T-cell (primary cell): Measurements from ENCODE around the gene ACSS2. TPM values are rescaled to one million over a fixed set of nuclear protein-coding genes. Genes with fewer than 3 reads are reported as not detected.

Experiments
- ATAC-seq, 4 experiments: fragments of 200-7000 bp in 3 of 4; fragments of 150-1000 bp in 1 of 4; cut with Tn5 transposase; replicated peaks in 1 of 4; 1 replicate in 3 of 4; 2 replicates in 1 of 4; pipeline ENCODE4 v1.10.0; 2021; ENCODE audit warnings: moderate library complexity in 3 of 4, mild to moderate bottlenecking in 2 of 4, moderate number of reproducible peaks in 1 of 4
- CTCF ChIA-PET, 2 donors: fragments of 300-600 bp; sonication (Branson Sonifier 250); formaldehyde crosslinking; loops; one replicate each; lab custom pipeline; 2022; ENCODE audit warnings: antibody characterized with exemption in 2 of 2; lab: Charles Lee
- POLR2A ChIA-PET, 2 donors: fragments of 300-600 bp; sonication (Branson Sonifier 250); formaldehyde crosslinking; loops; one replicate each; lab custom pipeline; 2022; ENCODE audit warnings: antibody characterized with exemption in 2 of 2; lab: Charles Lee
- DNase-seq, 35 experiments: peaks; one replicate each; pipeline versions ENCODE4 v3.0.0 to v3.0.0-alpha.2; 2013 to 2023
- H3K27ac ChIP-seq: one replicate; pipeline ENCODE4 v1.5.1; 2013; ENCODE audit warnings: low read length
- H3K27me3 ChIP-seq, 2 experiments: replicated peaks in 1 of 2; 1 replicate in 1 of 2; 2 replicates in 1 of 2; pipeline versions ENCODE4 v1.6.1 to v1.7.0; 2013; ENCODE audit warnings: low read length in 1 of 2, mixed read lengths in 1 of 2; ENCODE audit not compliant: control insufficient read depth in 2 of 2, insufficient read depth in 2 of 2; ENCODE audit errors: extremely low read depth in 1 of 2
- H3K36me3 ChIP-seq, 2 donors: 1 replicate in 1 of 2; 2 replicates in 1 of 2; pipeline versions ENCODE4 v1.6.1 to v1.7.0; 2013; ENCODE audit warnings: low read length in 1 of 2; ENCODE audit not compliant: control insufficient read depth in 2 of 2, insufficient read depth in 1 of 2; ENCODE audit errors: extremely low read depth in 1 of 2
- H3K4me1 ChIP-seq, 2 experiments: 1 replicate in 1 of 2; 2 replicates in 1 of 2; pipeline versions ENCODE4 v1.6.1 to v1.7.0; 2013; ENCODE audit warnings: low read length in 2 of 2, mixed read lengths in 1 of 2; ENCODE audit not compliant: insufficient read depth in 2 of 2, control insufficient read depth in 1 of 2; ENCODE audit errors: extremely low read depth in 1 of 2
- H3K4me3 ChIP-seq, 2 donors: 1 replicate in 1 of 2; 2 replicates in 1 of 2; pipeline versions ENCODE4 v1.5.1 to v1.7.0; 2013; ENCODE audit warnings: mild to moderate bottlenecking in 2 of 2, low read length in 1 of 2, moderate library complexity in 1 of 2; ENCODE audit not compliant: control insufficient read depth in 1 of 2; ENCODE audit errors: extremely low read depth in 1 of 2
- H3K9me3 ChIP-seq: 2 replicates; pipeline ENCODE4 v1.7.0; 2013
- H3K27ac Mint-ChIP-seq, 2 donors: one replicate each; pipeline ENCODE4 v1.8.0; 2020 to 2021; ENCODE audit warnings: mild to moderate bottlenecking in 2 of 2, mixed read lengths in 2 of 2
- H3K27me3 Mint-ChIP-seq, 2 donors: one replicate each; pipeline ENCODE4 v1.8.0; 2021 to 2022; ENCODE audit warnings: mixed read lengths in 2 of 2
- H3K36me3 Mint-ChIP-seq: one replicate; pipeline ENCODE4 v1.8.0; 2021; ENCODE audit warnings: mixed read lengths
- H3K4me1 Mint-ChIP-seq, 3 donors: one replicate each; pipeline ENCODE4 v1.8.0; 2020 to 2022; ENCODE audit warnings: mixed read lengths in 3 of 3, mild to moderate bottlenecking in 1 of 3
- H3K4me3 Mint-ChIP-seq, 3 donors: one replicate each; pipeline ENCODE4 v1.8.0; 2020 to 2022; ENCODE audit warnings: mild to moderate bottlenecking in 3 of 3, mixed read lengths in 3 of 3, moderate library complexity in 3 of 3
- H3K9me3 Mint-ChIP-seq, 3 donors: one replicate each; pipeline ENCODE4 v1.8.0; 2020 to 2022; ENCODE audit warnings: mixed read lengths in 3 of 3
- WGBS: methylation state at CpG from one replicate; pipeline ENCODE4 v1.1.5; 2013; ENCODE audit warnings: missing lambda C conversion rate; ENCODE audit not compliant: insufficient coverage; 5-methylcytosine and 5-hydroxymethylcytosine counted together
- total RNA-seq, 35 experiments: library from RNA in 6 of 35; stranded (reverse) in 6 of 35; fragments of 120-200 nt in 1 of 35; gene quantifications; one replicate each; pipeline versions ENCODE4 v1.2.1 to v1.2.4 and lab custom pipeline; 2013 to 2026

Gene ACSS2
- total RNA-seq, 5 donors from 2014 or later (not counting 1 experiment from before 2014, with no cell fraction given) = 24.7 to 34.7 (median 27.7) TPM

DNA sequence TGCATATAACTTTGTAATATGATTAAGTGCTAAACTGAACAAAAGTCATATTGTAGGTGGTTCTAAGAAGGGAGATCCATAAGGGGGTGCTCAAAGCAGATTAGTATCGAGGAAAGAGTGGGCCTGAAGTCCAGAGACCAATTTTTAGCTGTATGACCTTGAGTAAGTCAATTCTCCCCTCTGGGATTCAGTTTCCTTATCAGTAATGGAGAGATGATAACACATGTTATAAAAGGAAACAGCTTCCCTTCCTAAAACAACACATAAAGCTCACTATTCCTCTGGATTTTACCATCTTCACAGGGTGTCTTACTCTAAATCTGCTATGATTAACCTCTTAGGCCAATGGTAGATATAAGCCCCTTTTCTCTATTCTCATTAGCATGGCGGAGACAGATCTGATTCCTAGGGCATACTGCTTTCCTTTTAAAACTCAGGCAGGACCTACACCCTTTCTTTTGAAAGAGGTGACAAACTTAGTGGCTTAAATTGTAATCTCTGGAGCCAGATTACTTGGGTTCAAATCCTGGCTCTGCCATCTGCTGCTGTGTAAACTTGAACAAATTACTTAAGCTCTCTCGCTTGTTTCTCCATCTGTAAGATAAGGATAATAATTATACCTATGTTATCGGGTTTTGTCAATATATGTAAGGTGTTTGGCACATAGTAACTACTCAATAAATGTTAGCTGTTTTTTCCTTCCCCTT is 39.5 kb downstream of the ACSS2 start:
- H3K27ac ChIP-seq = no peak overlapping the region
- ATAC-seq (no peak), DNase-seq (no peak)
- no peaks in the 10 kb centered on the region for H3K27me3 ChIP-seq
- no peak overlapping the region for H3K4me3 ChIP-seq
- H3K4me1 Mint-ChIP-seq = peaks cover 20 to 26% (median 23%) of the 10 kb centered on the region in 3 donors
- H3K27ac Mint-ChIP-seq = no peak overlapping the region
- H3K36me3 Mint-ChIP-seq = peaks cover 15% of the 10 kb centered on the region
- no CpG with 5 or more reads among the region's 4 CpGs for WGBS
- no peaks in the 10 kb centered on the region for H3K9me3 ChIP-seq
- ChIA-PET POLR2A (no interaction called here), CTCF (interaction anchor here in 1 of 2 donors (0.5 kb wide), 1 partner anchor 395 kb away, joined by 9 read pairs; no protein-coding TSS in a partner anchor)
- no peak overlapping the region for H3K4me3 Mint-ChIP-seq
- H3K9me3 Mint-ChIP-seq = no peaks in the 10 kb centered on the region
- H3K27me3 Mint-ChIP-seq = no peaks in the 10 kb centered on the region
- peaks cover 0 to 5% of the 10 kb centered on the region in 2 donors for H3K36me3 ChIP-seq
- H3K4me1 ChIP-seq = peaks cover 0 to 10% of the 10 kb centered on the region in 2 experiments

GRCh38 chr20:34916774-34917354 is 40.5 kb downstream of the ACSS2 start:
- Histone ChIP-seq H3K27ac (no peak overlapping the region), H3K4me3 (no peak overlapping the region), H3K4me1 (peaks cover 0 to 10% of the 10 kb centered on the region in 2 experiments), H3K27me3 (no peaks in the 10 kb centered on the region), H3K9me3 (no peaks in the 10 kb centered on the region), H3K36me3 (peaks cover 0 to 5% of the 10 kb centered on the region in 2 donors)
- Mint-ChIP-seq H3K27me3 (no peaks in the 10 kb centered on the region), H3K36me3 (peaks cover 16% of the 10 kb centered on the region), H3K4me3 (no peak overlapping the region), H3K9me3 (no peaks in the 10 kb centered on the region), H3K4me1 (peaks cover 20 to 26% (median 23%) of the 10 kb centered on the region in 3 donors), H3K27ac (no peak overlapping the region)
- DNase-seq (no peak), ATAC-seq (no peak)
- ChIA-PET CTCF (no interaction called here), POLR2A (no interaction called here)
- 100% methylated on average over 2 of the region's 2 CpGs for WGBS

- Histone ChIP-seq H3K27me3 (no peaks in the 10 kb centered on the region), H3K27ac (no peak overlapping the region), H3K4me1 (peaks cover 0 to 10% of the 10 kb centered on the region in 2 experiments), H3K4me3 (no peak overlapping the region), H3K9me3 (no peaks in the 10 kb centered on the region), H3K36me3 (peaks cover 2 to 5% of the 10 kb centered on the region in 2 donors)
- H3K4me1 Mint-ChIP-seq = peaks cover 20 to 26% (median 23%) of the 10 kb centered on the region in 3 donors
- DNase-seq (no peak), ATAC-seq (no peak)
- no peak overlapping the region for H3K4me3 Mint-ChIP-seq
- H3K9me3 Mint-ChIP-seq = no peaks in the 10 kb centered on the region
- ChIA-PET CTCF (no interaction called here), POLR2A (interaction anchor here in 1 of 2 donors (0.8 kb wide), 1 partner anchor 26 kb away, joined by 6 read pairs; no protein-coding TSS in a partner anchor)
- H3K27me3 Mint-ChIP-seq = no peaks in the 10 kb centered on the region
- H3K27ac Mint-ChIP-seq = no peak overlapping the region
- H3K36me3 Mint-ChIP-seq = peaks cover 20% of the 10 kb centered on the region
Measured at GRCh38 chr20:34920055-34920454, 43.6 kb downstream of the ACSS2 start.

GRCh38 chr20:34921436-34921835 is 45.0 kb downstream of the ACSS2 start:
- Histone ChIP-seq H3K27ac (no peak overlapping the region), H3K9me3 (no peaks in the 10 kb centered on the region), H3K27me3 (no peaks in the 10 kb centered on the region), H3K4me3 (no peak overlapping the region), H3K36me3 (peaks cover 8 to 12% of the 10 kb centered on the region in 2 donors), H3K4me1 (peaks cover 0 to 17% of the 10 kb centered on the region in 2 experiments)
- Mint-ChIP-seq H3K27me3 (no peaks in the 10 kb centered on the region), H3K36me3 (peaks cover 32% of the 10 kb centered on the region), H3K4me1 (peaks cover 22 to 31% (median 30%) of the 10 kb centered on the region in 3 donors), H3K9me3 (no peaks in the 10 kb centered on the region), H3K4me3 (no peak overlapping the region), H3K27ac (no peak overlapping the region)
- ATAC-seq (no peak), DNase-seq (no peak)
- CTCF ChIA-PET = no interaction called here
- POLR2A ChIA-PET = no interaction called here
- WGBS = no CpG with 5 or more reads among the region's 3 CpGs

- CTCF ChIA-PET = no interaction called here
Measured at GRCh38 chr20:34922654-34923381, 46.4 kb downstream of the ACSS2 start.

DNA sequence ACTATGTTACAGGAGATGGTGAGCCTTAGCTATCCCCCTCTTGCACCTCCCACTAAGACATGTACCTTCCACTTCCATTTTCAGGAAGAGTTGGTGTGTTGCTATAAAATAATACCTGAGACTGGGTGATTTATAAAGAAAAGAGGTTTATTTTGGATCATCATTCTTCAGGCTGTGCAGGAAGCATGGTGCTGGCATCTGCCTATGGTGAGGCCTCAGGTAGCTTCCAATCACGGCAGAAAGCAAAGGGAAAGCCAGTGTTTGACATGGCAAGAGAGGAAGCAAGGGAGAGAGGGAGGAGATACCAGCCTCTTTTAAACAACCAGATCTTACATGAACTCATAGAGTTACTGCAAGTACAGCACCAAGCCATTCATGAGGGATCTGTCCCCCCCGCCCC is 47.0 kb downstream of the ACSS2 start:
- Mint-ChIP-seq H3K27me3 (no peaks in the 10 kb centered on the region), H3K4me3 (no peak overlapping the region), H3K9me3 (no peaks in the 10 kb centered on the region), H3K27ac (no peak overlapping the region), H3K4me1 (peaks cover 8 to 17% (median 14%) of the 10 kb centered on the region in 3 donors), H3K36me3 (peaks cover 36% of the 10 kb centered on the region)
- H3K4me3 ChIP-seq = no peak overlapping the region
- DNase-seq = no peak
- peaks cover 2 to 11% of the 10 kb centered on the region in 2 experiments for H3K4me1 ChIP-seq
- H3K9me3 ChIP-seq = no peaks in the 10 kb centered on the region
- ATAC-seq = no peak
- ChIA-PET POLR2A (no interaction called here), CTCF (no interaction called here)
- no peak overlapping the region for H3K27ac ChIP-seq
- peaks cover 14 to 18% of the 10 kb centered on the region in 2 donors for H3K36me3 ChIP-seq
- H3K27me3 ChIP-seq = no peaks in the 10 kb centered on the region
- no CpG with 5 or more reads among the region's 2 CpGs for WGBS

More at GRCh38 chr20:34922654-34923381, 46.4 kb downstream of the ACSS2 start:
- no peak overlapping the region for H3K4me3 ChIP-seq
- ATAC-seq (no peak), DNase-seq (no peak)
- H3K36me3 ChIP-seq = peaks cover 12 to 14% of the 10 kb centered on the region in 2 donors
- H3K27ac Mint-ChIP-seq = no peak overlapping the region
- peaks cover 14 to 23% (median 20%) of the 10 kb centered on the region in 3 donors for H3K4me1 Mint-ChIP-seq
- POLR2A ChIA-PET = interaction anchor here in 1 of 2 donors (0.6 kb wide), 1 partner anchor 44 kb away, joined by 3 read pairs; no protein-coding TSS in a partner anchor
- WGBS = 100% methylated on average over 1 of the region's 5 CpGs
- no peaks in the 10 kb centered on the region for H3K27me3 ChIP-seq
- H3K27ac ChIP-seq = no peak overlapping the region
- no peak overlapping the region for H3K4me3 Mint-ChIP-seq
- H3K4me1 ChIP-seq = peaks cover 2 to 14% of the 10 kb centered on the region in 2 experiments
- peaks cover 36% of the 10 kb centered on the region for H3K36me3 Mint-ChIP-seq
- H3K9me3 ChIP-seq = no peaks in the 10 kb centered on the region
- H3K27me3 Mint-ChIP-seq = no peaks in the 10 kb centered on the region
- no peaks in the 10 kb centered on the region for H3K9me3 Mint-ChIP-seq
